ENCODE measurements around the gene PLCG1.

The PLCG1 gene

DNA sequence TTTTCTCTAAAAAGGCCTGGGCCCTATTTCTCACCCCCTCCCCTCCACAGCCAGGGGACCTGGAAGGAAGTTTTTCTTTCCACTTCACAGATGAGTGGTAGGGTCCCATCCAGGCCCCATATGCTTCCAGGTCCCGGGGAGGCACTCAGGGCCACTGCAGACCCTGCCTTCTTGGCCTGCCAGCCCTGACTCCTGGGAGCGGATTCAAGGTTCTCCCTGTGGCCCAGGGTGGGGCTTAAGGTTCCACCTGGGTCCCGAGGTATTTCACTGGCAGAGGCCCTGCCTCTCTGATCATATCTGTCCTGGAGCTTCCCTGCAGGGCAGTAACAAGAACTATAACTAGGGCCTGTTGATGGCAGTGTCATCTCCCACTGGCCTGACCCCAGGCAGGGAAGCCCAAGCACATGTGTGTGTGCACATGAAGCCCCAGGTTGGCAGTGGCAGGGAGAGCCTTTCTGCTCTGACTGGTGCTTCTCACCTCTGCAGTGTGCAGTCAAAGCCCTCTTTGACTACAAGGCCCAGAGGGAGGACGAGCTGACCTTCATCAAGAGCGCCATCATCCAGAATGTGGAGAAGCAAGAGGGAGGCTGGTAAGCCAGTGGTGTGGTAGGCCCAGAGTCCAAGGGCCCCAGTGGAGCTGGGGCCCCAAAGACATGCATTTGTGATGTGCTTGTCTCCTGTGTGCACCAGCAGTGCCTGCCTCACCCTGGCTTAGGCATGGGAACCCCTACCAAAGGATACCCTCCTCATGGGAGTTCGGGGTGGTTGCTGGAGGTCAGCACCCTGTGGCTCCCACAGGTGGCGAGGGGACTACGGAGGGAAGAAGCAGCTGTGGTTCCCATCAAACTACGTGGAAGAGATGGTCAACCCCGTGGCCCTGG, 31.2 kb downstream of the PLCG1 start:
- no peak for DNase-seq

DNA sequence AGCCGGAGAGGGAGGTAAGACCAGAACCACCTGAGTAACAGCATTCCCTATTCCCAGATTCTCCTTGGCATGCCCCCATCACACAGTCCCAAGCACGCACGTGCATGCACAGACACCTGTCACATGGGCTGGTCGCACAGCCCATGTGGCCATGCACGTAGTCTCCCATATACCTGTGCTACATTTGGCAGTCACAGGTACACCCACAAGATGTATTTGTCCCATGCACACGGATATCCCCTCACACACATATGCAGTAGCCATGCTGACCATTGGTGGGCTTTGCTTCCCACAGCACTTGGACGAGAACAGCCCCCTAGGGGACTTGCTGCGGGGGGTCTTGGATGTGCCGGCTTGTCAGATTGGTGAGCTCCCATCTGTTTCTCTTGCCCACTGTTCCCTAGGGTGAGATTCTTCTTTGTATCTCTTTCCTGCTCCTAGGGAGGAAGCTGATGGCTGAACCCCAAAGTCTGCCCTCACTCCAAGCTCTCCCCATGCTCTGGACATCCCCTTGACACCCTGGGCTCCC, 31.9 kb downstream of the PLCG1 start:
- DNase-seq = no peak

DNA sequence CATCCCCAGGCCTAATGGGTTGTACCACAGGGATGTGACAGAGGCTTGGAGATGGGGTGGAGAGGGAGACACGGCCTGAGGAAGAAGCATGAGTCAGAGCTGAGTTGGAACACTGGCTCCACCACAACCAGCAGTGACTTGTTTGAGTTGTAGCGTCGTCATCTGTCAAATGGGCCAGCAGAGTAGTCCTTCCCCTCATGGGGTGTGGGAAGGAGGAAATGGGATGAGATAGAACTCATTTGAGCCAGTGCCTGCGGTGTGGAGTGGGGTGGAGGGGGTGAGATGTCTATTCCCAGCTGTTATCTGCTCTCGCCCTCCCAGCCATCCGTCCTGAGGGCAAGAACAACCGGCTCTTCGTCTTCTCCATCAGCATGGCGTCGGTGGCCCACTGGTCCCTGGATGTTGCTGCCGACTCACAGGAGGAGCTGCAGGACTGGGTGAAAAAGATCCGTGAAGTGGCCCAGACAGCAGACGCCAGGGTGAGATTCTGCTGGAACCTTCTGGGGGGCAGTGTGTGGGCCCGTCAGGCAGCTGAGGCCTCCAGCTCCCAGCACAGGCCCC, 32.5 kb downstream of the PLCG1 start:
- DNase-seq = no peak

DNA sequence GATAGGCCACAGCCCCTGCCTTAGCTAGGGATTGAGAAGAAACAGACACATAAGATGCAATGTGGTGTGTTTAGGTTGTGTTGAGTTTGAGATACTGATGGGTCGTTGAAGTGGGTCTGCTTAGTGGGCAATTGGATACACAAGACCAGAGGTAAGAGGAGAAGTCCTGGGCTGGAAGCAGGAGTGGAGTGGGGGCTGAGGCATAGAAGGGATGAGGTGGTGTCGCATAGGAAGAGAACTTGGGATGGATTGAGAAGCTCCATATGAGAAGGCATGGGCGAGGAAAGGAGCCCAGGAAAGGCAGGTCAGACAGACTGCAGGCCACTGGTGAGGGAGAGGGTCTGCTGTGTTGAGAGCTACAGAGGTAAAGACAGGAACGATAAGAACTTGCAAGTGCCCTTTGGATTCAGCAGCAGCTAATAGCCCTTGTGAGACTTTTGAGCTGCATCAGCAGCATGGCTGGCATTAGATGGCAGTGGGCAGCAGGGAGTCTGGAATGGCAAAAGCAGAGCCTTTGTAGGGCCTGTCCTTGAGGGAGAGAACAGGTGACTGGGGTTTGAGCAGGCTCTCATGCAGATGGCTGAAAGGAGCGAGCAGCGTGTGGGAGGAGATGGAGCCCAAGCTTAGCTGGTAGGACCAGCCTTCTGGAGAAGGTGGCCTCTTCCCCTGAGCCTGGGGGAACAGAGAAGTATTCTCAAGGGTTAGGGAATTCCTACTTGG, 33.2 kb downstream of the PLCG1 start:
- no peak for DNase-seq

DNA sequence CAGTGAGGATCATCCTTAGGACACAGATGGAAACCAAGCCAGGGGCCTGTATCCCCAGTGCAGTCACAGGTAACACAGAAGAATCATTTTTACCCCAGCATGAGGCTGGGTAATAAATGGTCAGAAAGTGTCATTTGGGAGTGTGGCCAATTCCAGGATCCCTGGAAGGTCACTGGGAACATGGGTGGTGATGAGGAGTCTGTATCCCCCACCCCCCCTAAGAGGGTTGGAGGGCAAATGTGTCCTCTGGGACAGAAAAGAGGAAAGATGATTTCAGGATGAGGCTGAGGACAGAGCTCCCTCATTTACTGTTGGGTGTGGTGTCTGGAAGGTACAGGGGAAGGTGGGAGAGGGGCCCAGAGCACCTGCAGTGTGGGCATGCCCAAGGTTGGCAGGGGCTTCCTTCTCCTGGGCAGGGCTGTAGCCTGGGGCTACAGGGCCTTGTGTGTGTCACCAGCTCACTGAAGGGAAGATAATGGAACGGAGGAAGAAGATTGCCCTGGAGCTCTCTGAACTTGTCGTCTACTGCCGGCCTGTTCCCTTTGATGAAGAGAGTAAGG, 34.5 kb downstream of the PLCG1 start:
- no peak for DNase-seq

DNA sequence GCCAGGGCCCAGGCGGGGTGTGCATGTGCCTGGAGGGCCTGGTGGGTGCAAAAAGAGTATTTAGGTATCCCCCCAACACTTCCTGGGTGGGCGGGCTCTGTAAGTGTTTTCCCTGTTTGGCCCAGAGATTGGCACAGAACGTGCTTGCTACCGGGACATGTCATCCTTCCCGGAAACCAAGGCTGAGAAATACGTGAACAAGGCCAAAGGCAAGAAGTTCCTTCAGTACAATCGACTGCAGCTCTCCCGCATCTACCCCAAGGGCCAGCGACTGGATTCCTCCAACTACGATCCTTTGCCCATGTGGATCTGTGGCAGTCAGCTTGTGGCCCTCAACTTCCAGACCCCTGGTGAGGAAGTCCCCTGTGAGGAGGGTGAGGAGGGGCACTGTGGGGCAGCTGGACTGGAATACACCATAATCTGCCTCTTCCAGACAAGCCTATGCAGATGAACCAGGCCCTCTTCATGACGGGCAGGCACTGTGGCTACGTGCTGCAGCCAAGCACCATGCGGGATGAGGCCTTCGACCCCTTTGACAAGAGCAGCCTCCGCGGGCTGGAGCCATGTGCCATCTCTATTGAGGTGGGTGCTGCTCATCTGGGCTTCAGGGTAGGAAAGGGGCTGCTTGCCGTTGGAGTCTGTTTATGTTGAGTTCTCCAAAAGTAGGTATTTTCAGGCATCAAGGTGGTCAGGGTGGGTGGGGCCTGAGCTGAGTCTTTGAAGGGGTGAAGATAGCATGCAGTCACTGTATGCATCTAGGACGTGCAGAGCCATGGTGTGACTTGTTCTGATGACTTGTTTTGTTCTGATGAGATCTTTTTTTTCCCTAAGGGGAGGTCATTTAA, 35.2 kb downstream of the PLCG1 start:
- no peak for DNase-seq

DNA sequence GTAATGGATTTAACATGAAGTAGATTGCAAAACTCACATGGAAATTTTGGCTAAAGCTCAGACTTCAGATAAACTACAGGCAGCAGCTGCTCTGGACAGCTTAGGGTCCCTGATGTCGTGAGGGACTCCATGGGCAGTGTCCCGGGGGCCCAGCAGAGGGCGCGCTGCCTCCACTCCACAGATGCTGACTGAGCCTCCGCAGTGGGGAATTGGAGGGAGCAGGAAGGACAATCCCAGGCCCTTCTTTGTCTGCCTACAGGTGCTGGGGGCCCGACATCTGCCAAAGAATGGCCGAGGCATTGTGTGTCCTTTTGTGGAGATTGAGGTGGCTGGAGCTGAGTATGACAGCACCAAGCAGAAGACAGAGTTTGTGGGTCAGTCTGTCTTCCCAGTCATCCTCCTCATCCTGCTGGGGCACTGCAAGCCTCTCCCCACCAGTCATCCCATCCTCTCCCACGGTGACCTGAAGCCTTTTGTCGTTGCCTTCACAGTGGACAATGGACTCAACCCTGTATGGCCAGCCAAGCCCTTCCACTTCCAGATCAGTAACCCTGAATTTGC, 35.9 kb downstream of the PLCG1 start:
- DNase-seq = peak; percentile 49 to 67

DNA sequence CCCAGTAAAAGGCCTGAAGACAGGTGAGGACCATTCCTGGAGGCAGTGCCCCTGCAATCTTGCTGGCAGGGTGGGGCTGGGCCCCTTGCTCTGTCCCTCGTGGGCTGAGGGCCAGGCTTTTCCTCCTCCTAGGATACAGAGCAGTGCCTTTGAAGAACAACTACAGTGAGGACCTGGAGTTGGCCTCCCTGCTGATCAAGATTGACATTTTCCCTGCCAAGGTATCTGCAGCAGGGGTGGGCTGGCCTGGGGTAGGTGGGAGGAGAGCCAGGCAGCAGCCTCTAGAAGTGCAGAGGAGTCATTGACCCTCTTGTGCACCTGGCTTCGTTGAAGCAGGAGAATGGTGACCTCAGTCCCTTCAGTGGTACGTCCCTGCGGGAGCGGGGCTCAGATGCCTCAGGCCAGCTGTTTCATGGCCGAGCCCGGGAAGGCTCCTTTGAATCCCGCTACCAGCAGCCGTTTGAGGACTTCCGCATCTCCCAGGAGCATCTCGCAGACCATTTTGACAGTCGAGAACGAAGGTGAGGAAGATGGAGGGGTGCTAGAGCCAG, 36.5 kb downstream of the PLCG1 start:
- DNase-seq = no peak

DNA sequence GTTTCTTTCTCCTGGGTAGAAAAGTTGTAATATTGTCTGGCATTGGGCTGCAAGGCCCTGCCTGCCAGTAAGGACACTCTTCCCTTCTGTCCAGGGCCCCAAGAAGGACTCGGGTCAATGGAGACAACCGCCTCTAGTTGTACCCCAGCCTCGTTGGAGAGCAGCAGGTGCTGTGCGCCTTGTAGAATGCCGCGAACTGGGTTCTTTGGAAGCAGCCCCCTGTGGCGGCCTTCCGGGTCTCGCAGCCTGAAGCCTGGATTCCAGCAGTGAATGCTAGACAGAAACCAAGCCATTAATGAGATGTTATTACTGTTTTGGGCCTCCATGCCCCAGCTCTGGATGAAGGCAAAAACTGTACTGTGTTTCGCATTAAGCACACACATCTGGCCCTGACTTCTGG, 37.0 kb downstream of the PLCG1 start:
- no peak for DNase-seq

DNA sequence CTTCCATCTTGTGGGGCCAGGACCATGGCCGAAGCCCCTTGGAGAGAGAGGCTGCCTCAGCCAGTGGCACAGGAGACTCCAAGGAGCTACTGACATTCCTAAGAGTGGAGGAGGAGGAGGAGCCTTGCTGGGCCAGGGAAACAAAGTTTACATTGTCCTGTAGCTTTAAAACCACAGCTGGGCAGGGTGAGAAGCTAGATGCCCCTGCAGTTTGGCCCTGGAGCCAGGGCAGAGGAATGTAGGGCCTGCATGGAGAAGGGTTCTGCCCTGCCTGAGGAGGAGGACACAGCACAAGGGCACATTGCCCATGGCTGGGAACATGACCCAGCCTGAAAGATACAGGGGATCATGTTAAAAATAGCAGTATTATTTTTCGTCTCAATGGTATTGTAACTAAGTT, 37.4 kb downstream of the PLCG1 start:
- no peak for DNase-seq

DNA sequence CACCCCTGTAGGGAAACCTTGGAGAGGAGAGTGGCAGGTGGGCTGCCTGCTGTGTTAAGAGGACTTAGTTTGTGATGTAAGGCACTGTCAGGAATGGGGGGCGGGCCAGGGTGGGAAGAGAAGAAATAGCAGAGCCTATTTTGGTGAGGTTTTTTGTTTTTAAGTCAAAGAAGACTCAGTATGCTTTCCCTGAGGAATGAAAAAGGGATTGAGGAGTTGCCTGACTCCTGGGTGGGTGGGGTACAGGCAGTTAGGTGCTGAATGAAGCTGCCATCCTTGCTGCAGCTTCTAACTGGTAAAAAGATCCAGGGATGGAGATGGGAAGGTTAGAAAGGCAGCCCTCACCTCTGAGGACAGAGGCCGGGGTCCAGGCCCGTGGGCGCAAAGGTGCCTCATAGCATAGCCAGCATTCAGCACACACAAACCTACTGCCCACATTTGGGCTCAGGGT, 37.9 kb downstream of the PLCG1 start:
- DNase-seq = no peak

DNA sequence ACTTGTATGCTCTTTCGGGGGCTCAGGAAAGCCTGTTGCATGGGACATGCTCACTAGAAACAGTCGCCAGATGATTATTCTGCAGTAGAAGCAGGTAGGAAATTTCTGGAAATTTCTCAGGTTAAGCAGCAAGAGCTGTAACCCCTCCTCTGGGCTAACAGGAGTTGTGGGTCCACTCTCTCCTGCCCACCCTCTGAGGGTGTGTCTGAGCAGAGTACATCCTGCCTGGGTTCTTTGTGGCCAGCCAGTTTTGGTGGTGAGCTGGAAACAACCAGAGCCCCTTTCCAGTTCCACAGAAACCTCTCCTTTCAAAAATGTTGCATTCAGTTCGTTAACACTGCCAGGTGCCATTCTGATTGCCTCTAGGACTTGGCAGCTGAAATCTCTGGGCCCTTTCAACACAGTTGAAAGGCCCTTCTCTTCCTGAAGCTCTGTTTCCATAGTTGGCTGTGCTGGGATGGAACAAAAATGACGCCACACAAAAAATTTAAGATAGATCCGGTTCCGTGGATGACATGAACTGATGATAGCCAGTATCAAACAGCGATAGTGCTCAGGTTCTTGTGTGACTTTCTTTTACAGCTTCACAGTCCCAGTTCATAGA, 38.5 kb downstream of the PLCG1 start:
- DNase-seq = no peak

DNA sequence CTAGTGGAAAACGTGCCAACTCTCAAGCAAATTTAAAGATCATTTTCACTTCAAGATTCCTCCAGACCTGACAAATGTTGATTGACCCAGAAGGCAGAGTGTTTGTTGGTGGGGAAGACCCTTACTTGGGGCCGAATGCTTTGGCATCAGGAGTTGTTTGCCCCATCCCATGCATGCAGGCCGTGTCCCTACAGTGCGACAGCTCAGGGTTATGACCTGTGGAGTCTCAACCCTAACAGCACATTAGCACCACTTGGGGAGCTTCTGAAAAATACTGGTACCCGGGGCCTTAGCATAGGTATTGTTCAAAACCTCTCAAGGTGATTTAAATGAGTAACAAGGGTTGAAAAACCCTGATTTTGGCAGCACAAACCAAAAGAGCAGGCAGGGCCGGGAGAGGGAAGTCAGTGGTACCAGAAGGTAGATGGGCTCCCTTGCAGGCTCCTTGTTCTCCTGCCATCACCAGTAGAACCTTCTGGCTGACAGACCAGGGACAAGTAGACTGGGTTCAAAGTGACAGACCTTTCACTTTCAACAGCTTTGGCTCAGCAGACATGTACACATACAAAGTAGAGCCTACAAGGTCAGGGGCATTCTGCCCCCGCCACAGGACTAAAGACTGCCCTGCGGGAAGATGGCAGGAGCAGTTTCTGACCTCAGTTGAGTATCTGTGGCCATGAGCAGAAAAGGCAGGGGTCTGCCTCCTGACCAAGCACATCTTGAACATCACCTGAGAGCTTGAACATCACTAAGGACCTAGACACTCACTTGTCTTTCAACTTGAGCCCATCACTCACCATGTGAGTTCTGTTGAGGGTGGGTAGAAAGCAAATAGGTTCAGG, 39.6 kb downstream of the PLCG1 start:
- DNase-seq = no peak

DNA sequence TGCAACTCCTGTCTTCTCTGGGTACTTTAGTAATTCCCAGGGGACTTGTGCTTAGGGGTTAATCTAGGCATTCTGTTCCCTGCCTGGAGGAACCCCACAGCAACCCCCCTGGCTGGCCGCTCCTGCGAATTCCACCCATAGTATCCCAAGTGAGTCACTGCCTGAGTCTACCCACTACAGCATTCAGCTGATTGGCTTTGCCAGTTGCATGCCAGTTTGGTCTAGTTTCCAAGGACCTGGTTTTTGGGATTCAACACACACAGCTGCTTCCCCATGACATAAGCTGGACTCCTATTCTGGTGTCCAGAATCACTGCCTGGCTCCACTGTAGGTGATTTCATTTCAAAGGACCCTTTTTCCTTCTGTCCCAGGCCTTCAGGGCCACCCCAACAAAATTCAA, 40.3 kb downstream of the PLCG1 start:
- DNase-seq = no peak

DNA sequence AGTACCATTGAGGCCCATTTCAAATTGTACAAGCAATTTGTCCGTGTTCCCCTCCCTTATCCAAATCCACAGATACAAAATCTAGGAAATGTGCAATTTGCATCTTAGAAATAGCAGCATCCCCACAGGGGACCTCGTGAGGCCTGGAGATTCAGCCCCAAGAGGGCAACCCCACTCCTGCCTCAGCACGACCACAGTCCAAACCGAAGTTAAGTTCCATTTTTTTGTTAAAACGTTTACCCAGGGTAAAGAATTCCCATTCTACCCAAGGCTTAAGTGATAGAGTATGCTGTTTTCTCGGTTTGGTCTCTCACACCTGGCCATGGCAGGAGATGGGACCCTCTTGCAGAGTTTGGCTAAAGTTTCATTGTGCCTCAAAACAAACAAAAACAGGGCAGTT, 41.2 kb downstream of the PLCG1 start:
- DNase-seq = no peak

DNA sequence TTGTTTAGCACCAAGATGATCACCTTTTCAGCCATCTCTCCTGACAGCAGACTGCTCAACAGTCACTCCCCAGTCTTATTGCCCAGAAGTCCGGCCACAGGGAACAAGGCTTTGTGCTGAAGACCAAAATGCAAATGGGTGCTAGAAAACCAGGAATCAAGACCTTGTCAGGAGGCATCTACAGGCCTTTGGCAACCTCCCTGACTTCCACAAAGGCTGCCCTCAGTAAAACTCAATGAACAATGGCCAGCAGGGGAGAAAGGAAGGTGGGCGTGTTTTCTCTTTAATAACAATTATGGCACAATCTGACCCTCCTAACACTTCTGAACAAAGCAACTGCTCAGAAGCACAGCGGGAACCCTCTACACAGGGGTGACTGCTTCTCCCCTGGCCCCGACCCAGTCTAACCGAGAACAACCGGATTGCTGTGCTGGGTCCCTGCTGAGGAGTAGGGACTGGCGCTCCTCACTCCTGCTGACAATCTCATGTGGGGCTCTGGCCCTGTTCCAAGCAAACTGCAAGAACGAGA, 41.6 kb downstream of the PLCG1 start:
- no peak for DNase-seq

DNA sequence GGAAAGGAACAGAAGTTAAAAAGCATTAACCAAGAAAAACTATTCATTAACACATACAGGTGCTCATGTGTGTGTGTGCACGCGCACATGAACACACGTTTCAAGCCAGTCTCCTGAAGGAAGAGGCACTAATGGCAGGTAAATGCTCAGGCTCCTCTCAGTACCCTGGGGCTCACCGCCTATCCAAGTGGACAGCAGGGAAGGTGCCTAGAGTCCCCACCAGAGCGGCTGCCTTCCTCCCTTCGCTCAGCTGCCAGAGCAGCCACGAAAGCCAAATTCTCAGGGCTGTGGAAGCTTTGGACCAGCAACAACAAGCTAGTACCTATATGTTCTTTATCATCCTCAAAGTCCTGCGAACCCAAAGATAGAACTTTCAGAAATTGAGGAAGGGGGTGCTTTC, 42.6 kb downstream of the PLCG1 start:
- DNase-seq = no peak

DNA sequence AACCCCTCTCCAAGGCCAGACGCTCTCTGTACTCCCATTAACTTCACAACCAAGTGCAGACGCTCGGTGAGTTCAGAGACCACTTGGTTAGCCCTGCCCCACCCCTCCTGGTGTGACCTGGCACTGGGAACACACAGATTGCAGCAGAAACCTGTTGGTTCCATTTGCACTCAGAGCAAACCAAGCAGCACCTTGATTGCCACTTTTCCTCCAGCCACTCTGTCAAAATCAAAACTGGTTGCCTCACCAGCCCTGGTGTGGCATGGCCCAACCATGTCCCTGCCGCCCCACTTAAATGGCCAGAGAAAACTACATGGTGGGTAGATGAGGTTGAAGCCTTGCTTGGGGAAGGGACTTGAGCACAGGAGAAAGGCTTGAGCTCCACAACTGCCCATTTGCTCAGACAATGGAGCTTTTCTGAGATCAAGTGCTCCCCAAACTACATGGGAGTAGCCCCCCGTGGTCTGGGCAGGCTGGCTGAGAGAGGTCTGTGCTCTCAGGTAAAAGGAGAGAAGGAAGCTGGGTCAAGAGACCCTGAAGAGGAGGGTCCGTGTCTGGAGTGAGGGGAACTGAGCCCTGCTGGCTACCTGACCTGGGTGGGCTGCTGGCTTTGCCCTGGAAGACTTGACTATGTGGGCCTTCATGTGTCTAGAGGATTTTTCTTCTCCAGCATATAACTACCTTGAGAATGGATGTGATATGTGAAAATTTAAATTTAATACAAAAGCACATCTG, 43.4 kb downstream of the PLCG1 start:
- no peak for DNase-seq

DNA sequence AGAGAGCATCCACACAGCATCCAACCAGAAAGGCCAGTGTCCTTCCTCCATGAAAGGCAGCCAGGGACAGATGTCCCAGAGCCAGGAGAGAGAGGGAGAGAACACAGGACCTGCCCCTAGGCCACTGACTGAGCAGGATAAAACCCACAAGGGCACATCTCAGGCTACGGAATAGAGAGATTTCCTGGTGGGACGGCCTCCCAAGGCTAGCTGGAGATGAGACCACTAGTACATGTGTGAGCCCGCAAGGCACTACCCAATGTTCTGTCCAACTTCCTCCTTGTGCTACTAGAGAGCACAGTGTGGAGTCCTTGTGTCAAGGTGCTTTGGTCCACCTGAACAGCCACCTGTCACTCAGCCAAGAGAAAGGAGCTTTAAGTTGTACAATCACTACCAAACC, 44.2 kb downstream of the PLCG1 start:
- no peak for DNase-seq

Measured in CD4-positive, alpha-beta T cell treated with Interferon alpha-2 for 1 hour (primary cell).